ENCODE results near the gene GRM4.

GRM4 gene

GRCh38 chr6:34021554-34022190 lies 124.2 kb downstream of the GRM4 start:
- no peak overlapping the region for H3K4me3 ChIP-seq (IDR thresholded peaks at IDR 0.05; ENCODE audit: insufficient read depth, low read depth, low read length)
- H4K20me1 ChIP-seq (ENCODE audit: insufficient read depth), result no peaks in the 10 kb centered on the region
- H3K27me3 ChIP-seq (ENCODE audit: insufficient read depth, low read depth), result peaks cover 73% of the 10 kb centered on the region
- H3K27ac ChIP-seq, result no peak overlapping the region
- no peaks in the 10 kb centered on the region for H3K36me3 ChIP-seq (ENCODE audit: insufficient read depth)
- no peak overlapping the region for H2AFZ ChIP-seq (ENCODE audit: low read depth)
- H3K79me2 ChIP-seq (ENCODE audit: insufficient read depth, low read depth), result no peaks in the 10 kb centered on the region
- no peaks in the 10 kb centered on the region for H3K4me1 ChIP-seq (ENCODE audit: low read depth, poor library complexity, severe bottlenecking)
- no peak overlapping the region for H3K9ac ChIP-seq
- TF ChIP-seq, protein P1, sequence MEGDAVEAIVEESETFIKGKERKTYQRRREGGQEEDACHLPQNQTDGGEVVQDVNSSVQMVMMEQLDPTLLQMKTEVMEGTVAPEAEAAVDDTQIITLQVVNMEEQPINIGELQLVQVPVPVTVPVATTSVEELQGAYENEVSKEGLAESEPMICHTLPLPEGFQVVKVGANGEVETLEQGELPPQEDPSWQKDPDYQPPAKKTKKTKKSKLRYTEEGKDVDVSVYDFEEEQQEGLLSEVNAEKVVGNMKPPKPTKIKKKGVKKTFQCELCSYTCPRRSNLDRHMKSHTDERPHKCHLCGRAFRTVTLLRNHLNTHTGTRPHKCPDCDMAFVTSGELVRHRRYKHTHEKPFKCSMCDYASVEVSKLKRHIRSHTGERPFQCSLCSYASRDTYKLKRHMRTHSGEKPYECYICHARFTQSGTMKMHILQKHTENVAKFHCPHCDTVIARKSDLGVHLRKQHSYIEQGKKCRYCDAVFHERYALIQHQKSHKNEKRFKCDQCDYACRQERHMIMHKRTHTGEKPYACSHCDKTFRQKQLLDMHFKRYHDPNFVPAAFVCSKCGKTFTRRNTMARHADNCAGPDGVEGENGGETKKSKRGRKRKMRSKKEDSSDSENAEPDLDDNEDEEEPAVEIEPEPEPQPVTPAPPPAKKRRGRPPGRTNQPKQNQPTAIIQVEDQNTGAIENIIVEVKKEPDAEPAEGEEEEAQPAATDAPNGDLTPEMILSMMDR (conservative IDR thresholded peaks at IDR 0.05; ENCODE audit: low read depth, low read length), result no peak
- H3K4me2 ChIP-seq, result no peak overlapping the region

DNA sequence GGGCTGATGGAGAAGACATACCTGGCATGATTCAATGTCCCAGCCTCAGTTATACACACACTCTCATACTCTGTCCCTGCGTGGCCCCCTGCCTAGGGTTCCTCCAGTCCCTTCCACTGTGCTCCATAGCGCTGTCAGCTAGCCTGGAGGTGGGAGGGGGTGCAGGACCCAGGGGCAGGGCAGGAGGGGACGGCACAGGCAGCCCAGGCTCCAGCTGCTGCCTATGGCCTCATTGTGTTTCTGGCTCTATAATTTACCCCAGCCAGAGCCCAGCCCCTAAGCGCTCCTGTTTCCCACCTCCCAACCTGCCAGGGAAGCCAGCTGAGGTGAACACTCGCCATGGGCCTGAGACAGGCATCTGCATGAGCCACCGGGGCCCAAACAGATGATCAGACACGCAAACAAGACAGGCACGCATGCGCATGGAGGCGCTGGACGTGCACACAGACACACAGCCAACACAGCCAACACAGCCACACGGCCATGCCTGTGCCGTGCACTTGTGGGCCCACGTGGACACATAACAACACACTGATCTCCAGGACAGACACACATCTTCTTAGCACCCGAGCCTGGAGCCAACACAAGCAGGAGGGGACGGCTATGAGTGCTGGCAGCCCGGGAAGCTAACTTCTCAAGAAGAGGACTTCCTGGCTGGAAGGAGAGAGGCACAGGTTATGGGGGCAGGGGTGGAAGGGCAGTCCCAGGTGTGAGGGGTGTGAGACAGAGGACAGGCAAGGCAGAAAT lies 124.9 kb downstream of the GRM4 start:
- Histone ChIP-seq H3K27ac (no peak overlapping the region), H2AFZ (ENCODE audit: low read depth) (no peak overlapping the region), H3K4me2 (no peak overlapping the region), H3K36me3 (ENCODE audit: insufficient read depth) (no peaks in the 10 kb centered on the region), H3K27me3 (ENCODE audit: insufficient read depth, low read depth) (peaks cover 78% of the 10 kb centered on the region), H4K20me1 (ENCODE audit: insufficient read depth) (no peaks in the 10 kb centered on the region), H3K4me3 (IDR thresholded peaks at IDR 0.05; ENCODE audit: insufficient read depth, low read depth, low read length) (no peak overlapping the region), H3K4me1 (ENCODE audit: low read depth, poor library complexity, severe bottlenecking) (no peaks in the 10 kb centered on the region), H3K9ac (no peak overlapping the region), H3K79me2 (ENCODE audit: insufficient read depth, low read depth) (no peaks in the 10 kb centered on the region)
- TF ChIP-seq, protein P1 (conservative IDR thresholded peaks at IDR 0.05; ENCODE audit: low read depth, low read length), result no peak

DNA sequence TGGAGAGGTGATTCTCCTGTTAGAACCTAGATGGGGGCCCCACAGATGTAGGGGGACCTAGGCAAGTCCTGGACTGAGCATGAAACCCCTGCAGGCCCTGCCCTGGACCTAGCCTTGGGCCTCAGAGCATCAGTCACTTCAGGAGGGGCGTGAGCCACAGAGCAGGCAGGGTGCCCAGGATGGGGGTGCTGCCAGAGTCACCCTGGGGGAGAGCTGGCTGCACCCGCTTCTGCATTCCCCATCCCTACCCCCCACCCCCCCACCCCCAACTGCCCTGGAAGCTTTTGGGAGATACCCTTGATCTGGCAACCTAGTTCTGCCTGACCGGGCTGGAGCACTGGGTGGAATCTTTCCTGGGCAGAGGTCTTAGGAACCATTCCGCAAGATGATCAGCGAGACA lies 125.6 kb downstream of the GRM4 start:
- Histone ChIP-seq H3K27me3 (ENCODE audit: insufficient read depth, low read depth) (peaks cover 80% of the 10 kb centered on the region), H4K20me1 (ENCODE audit: insufficient read depth) (no peaks in the 10 kb centered on the region), H3K9ac (no peak overlapping the region), H3K36me3 (ENCODE audit: insufficient read depth) (no peaks in the 10 kb centered on the region), H3K4me1 (ENCODE audit: low read depth, poor library complexity, severe bottlenecking) (no peaks in the 10 kb centered on the region), H3K4me3 (IDR thresholded peaks at IDR 0.05; ENCODE audit: insufficient read depth, low read depth, low read length) (no peak overlapping the region), H3K4me2 (no peak overlapping the region), H3K27ac (no peak overlapping the region), H3K79me2 (ENCODE audit: insufficient read depth, low read depth) (no peaks in the 10 kb centered on the region), H2AFZ (ENCODE audit: low read depth) (no peak overlapping the region)
- TF ChIP-seq, protein P1 (conservative IDR thresholded peaks at IDR 0.05; ENCODE audit: low read depth, low read length), result no peak

GRCh38 chr6:34018961-34019606 lies 126.8 kb downstream of the GRM4 start:
- H3K9ac ChIP-seq, result no peak overlapping the region
- no peak overlapping the region for H3K27ac ChIP-seq
- no peaks in the 10 kb centered on the region for H3K79me2 ChIP-seq (ENCODE audit: insufficient read depth, low read depth)
- H3K27me3 ChIP-seq (ENCODE audit: insufficient read depth, low read depth), result peaks cover 80% of the 10 kb centered on the region
- H2AFZ ChIP-seq (ENCODE audit: low read depth), result no peak overlapping the region
- H3K4me3 ChIP-seq (IDR thresholded peaks at IDR 0.05; ENCODE audit: insufficient read depth, low read depth, low read length), result no peak overlapping the region
- TF ChIP-seq, protein P1 (conservative IDR thresholded peaks at IDR 0.05; ENCODE audit: low read depth, low read length), result no peak
- no peaks in the 10 kb centered on the region for H3K36me3 ChIP-seq (ENCODE audit: insufficient read depth)
- no peak overlapping the region for H3K4me2 ChIP-seq
- no peaks in the 10 kb centered on the region for H4K20me1 ChIP-seq (ENCODE audit: insufficient read depth)
- no peaks in the 10 kb centered on the region for H3K4me1 ChIP-seq (ENCODE audit: low read depth, poor library complexity, severe bottlenecking)
